Lower lobe of right lung (tissue), 2 donors: ENCODE measurements around the gene TCEA3. TPM values are rescaled to one million over a fixed set of nuclear protein-coding genes. Genes with fewer than 3 reads are reported as not detected.
"Not testable (repeated sequence)": the region's sequence is repeated elsewhere in the genome, so short reads cannot be mapped to it uniquely, and the experiment has no call there.

Experiments
- ATAC-seq, 2 donors: fragments of 200-7000 bp; cut with Tn5 transposase; one replicate each; pipeline ENCODE4 v1.9.1; 2020 to 2022; ENCODE audit warnings: mild to moderate bottlenecking in 2 of 2, moderate library complexity in 2 of 2
- DNase-seq: peaks from one replicate; pipeline ENCODE4 v3.0.0-alpha.2; 2020
- H3K27ac ChIP-seq: fragments of 200-600 bp; one replicate; pipeline ENCODE4 v1.8.0; 2022
- H3K27me3 ChIP-seq: fragments of 200-600 bp; one replicate; pipeline ENCODE4 v1.8.0; 2022; ENCODE audit warnings: low read depth
- H3K36me3 ChIP-seq: fragments of 200-600 bp; one replicate; pipeline ENCODE4 v1.8.0; 2022; ENCODE audit warnings: mild to moderate bottlenecking
- H3K4me1 ChIP-seq: fragments of 200-600 bp; one replicate; pipeline ENCODE4 v1.8.0; 2022
- H3K4me3 ChIP-seq: fragments of 200-600 bp; one replicate; pipeline ENCODE4 v1.8.0; 2022; ENCODE audit warnings: mild to moderate bottlenecking
- H3K9me3 ChIP-seq: fragments of 200-600 bp; one replicate; pipeline ENCODE4 v1.8.0; 2022
- intact Hi-C: fragments of 100-400 bp; cut with DNase I; formaldehyde crosslinking; loops from one replicate; pipeline ENCODE4 v1.11.0; 2022
- total RNA-seq: library from RNA; stranded (reverse); fragmentation: NEBNext Ultra II Directional; extraction: Animal tissue kit (Norgen Biotek cat#: 25700); gene quantifications from one replicate; pipeline ENCODE4 v1.2.1, GENCODE V29; 2021
- TF ChIP-seq, protein P1 (sequence below): fragments of 200-600 bp; IDR thresholded peaks from one replicate; pipeline ENCODE4 v1.8.0; 2022; ENCODE audit warnings: antibody characterized with exemption, mild to moderate bottlenecking
- donor health status: DM: no; HTN: yes; CAD: no; lungs with severe emphysema.

The TCEA3 gene
- total RNA-seq, 1 donor from 2014 or later: 41.9 TPM

DNA sequence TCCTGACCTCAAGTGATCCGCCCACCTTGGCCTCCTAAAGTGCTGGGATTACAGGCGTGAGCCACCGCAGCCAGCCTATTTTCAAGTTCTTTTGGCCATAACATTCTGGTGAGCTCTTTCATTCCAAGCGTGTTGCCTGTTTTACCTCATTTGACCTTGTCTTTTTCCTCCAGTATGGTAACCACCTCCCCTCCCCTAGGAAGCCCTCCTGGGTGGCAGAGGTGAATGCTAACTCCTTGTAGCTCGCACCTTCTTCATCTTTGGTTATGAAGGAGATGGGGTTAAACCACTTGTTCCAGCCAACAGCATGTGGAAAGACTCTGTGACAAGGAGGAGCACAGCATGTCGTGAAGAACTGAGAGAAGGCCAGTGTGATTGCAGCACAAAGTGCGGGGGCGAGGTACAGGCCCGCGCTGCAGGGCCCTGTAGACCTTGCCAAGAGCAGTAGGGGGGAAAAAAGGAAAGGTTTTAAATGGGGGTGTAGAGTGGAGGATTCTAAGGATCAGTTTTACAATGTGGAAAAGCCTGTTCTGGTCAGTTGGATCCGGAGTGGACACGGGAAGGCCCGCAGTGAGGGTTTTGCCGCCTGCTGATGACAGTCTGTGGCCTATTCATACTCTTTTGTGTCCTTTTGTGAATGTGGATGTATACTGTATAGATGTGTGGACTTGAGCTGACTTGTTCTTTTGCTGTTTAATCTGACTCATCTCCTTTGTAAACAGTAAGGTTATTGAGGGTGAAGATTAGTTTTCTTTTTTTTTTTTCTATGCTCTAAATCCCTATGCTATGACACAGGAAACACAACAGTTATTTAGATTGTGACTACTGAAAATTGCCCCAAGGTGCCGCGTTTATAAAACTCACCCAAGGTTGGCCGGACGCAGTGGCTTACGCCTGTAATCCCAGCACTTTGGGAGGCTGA is 47.4 kb downstream of the TCEA3 start:
- Histone ChIP-seq H3K36me3 (peaks cover 10% of the 10 kb centered on the region), H3K4me3 (no peak overlapping the region), H3K27ac (peak overlapping the region; percentile 51), H3K4me1 (peaks cover 34% of the 10 kb centered on the region), H3K27me3 (no peaks in the 10 kb centered on the region), H3K9me3 (no peaks in the 10 kb centered on the region)
- peak; percentile 38 to 65 for ATAC-seq
- TF ChIP-seq, protein P1, sequence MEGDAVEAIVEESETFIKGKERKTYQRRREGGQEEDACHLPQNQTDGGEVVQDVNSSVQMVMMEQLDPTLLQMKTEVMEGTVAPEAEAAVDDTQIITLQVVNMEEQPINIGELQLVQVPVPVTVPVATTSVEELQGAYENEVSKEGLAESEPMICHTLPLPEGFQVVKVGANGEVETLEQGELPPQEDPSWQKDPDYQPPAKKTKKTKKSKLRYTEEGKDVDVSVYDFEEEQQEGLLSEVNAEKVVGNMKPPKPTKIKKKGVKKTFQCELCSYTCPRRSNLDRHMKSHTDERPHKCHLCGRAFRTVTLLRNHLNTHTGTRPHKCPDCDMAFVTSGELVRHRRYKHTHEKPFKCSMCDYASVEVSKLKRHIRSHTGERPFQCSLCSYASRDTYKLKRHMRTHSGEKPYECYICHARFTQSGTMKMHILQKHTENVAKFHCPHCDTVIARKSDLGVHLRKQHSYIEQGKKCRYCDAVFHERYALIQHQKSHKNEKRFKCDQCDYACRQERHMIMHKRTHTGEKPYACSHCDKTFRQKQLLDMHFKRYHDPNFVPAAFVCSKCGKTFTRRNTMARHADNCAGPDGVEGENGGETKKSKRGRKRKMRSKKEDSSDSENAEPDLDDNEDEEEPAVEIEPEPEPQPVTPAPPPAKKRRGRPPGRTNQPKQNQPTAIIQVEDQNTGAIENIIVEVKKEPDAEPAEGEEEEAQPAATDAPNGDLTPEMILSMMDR: no peak
- intact Hi-C loops: no loop called here
- DNase-seq: no peak

DNA sequence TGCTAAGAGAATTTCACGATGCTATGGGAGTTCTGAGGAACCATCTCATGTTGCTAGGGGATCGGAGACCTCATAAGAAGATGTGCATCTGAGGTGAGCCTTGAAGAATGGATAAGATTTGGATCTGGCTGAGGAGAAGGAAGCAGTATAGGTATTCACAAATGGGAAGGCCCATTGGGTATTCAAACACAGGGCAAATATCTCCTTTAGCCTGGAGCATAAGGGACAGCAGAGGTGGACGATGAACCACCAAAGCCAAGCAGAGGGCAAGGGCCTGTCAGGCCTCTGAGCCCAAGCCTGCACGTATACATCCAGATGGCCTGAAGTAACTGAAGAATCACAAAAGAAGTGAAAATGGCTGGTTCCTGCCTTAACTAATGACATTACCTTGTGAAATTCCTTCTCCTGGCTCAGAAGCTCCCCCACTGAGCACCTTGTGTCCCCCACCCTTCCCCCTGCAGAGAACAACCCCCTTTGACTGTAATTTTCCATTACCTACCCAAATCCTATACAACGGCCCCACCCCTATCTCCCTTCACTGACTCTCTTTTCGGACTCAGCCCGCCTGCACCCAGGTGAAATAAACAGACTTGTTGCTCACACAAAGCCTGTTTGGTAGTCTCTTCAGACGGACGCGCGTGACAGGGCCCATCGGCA is 50.3 kb downstream of the TCEA3 start:
- H3K4me1 ChIP-seq: peaks cover 59% of the 10 kb centered on the region
- H3K27ac ChIP-seq, DNase-seq, H3K9me3 ChIP-seq, intact Hi-C loops, H3K27me3 ChIP-seq, H3K4me3 ChIP-seq, H3K36me3 ChIP-seq, ATAC-seq: not testable (repeated sequence)

DNA sequence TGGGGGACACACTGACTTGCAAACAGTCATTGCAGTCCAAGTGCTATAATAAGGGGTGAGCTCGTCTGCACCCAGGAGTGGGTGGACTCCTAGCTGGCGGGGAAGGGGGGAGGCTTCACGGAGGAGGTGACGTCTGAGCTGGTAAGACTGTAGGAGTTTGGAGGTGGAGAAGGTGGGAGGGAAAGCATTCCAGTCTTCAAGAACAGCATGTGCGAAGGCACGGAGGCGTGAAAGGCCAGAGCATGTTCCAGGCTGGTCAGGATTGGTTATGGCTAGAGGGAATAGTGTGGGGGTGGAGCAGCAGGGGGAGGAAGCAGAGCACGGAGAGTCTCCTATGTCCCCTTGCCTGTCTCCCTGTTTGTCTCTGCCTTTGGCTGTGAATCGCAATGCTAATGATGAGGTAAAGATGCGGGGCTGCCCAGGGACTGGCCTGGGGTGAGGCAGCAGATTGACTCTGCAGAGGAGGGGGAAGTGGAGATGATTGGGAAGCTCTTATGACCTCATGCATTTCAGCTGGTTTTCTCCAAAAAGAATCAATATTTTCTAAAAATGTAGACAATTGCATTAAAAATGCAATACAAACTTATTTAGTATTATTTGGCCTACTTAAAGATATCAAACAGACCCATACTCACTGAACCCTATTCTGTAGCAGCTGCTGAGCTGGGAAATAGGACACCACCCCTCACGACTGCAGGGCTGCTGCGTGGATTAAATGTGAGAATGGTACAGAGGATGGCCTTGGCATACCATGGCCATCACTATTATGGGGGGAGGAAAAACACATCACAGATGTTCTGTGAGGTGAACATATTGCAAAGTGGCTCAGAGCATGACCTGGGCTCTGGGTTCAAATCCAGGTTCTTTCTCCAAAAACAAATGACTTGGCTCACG is 52.3 kb downstream of the TCEA3 start:
- H3K9me3 ChIP-seq: no peaks in the 10 kb centered on the region
- H3K4me3 ChIP-seq: no peak overlapping the region
- ATAC-seq (no peak), DNase-seq (no peak)
- no peaks in the 10 kb centered on the region for H3K36me3 ChIP-seq
- intact Hi-C loops: no loop called here
- H3K4me1 ChIP-seq: peaks cover 46% of the 10 kb centered on the region
- TF ChIP-seq, protein P1: no peak
- no peak overlapping the region for H3K27ac ChIP-seq
- no peaks in the 10 kb centered on the region for H3K27me3 ChIP-seq

DNA sequence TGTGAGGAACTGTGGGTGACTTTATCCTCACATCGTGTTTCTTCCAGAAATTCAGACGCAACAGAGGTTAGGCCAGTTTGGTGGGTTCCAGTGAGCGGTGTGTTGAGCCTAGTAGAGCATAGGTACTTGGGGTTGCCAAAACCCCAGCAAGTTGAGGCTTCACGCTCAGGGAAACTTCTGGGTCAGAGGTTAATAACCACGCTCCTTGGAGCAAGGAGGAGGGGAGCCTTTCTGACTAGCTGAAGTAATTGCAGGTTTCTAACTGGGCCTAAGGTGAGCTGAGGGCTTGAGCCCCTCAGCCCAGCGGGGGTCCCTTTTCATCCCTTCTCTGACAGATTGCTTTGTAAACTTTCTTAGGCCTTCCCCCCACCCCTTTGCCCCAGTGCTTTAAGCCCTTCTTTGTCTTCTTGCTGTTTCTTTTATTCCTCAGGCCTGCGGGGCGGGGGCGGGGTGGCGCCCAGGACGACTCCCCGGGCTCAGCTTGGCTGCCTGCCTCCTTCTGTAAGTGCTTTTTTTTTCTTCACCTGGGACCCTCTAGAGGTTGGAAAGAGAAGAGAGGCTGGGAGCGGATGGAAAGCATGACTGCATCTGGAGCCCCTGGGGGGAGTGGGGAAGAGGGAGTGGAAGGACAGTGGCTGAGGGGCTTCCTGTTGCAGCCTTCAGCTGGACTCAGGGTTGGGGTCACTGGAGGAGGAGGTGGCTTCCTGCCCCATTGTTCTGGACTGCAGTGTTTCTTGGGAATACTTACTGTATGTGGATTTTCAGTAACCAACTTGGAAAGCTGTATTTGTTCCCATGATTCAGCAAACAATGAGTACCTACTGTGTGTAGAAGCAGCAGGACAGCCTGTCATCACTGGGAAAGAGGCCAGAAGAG is 53.6 kb downstream of the TCEA3 start:
- TF ChIP-seq, protein P1: no peak
- intact Hi-C loops: no loop called here
- H3K36me3 ChIP-seq: no peaks in the 10 kb centered on the region
- ATAC-seq (no peak), DNase-seq (no peak)
- H3K27ac ChIP-seq: peak overlapping the region; percentile 63
- peaks cover 50% of the 10 kb centered on the region for H3K4me1 ChIP-seq
- H3K9me3 ChIP-seq: no peaks in the 10 kb centered on the region
- H3K27me3 ChIP-seq: no peaks in the 10 kb centered on the region
- peak overlapping the region; percentile 82 for H3K4me3 ChIP-seq

DNA sequence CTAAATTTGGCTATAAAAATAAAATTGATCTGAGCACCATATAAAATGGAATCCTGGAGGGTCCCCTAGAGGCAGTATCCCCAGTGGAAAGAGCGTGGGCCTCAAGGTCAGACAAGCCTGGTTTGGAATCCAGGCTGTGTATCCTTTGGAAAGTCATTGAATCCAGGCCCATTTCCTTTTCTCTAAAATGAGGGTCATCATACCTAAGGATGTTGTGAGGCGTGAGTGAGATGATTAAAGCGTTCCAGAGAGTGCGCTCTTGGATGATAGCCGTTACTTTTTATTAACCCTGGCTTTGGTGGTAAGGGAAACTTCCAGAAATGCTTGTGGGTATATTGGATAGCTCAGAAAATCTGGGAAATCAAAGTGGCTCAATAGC is 54.2 kb downstream of the TCEA3 start:
- Histone ChIP-seq H3K4me1 (peaks cover 50% of the 10 kb centered on the region), H3K27ac (peak overlapping the region; percentile 94), H3K27me3 (no peaks in the 10 kb centered on the region), H3K4me3 (peak overlapping the region; percentile 82), H3K9me3 (no peaks in the 10 kb centered on the region), H3K36me3 (peaks cover 5% of the 10 kb centered on the region)
- ATAC-seq: no peak
- DNase-seq: no peak
- TF ChIP-seq, protein P1: no peak
- intact Hi-C loops: no loop called here
